Right ventricle myocardium superior (tissue), 1 donor: ENCODE data around the gene MBD5. TPM values are rescaled to one million over a fixed set of nuclear protein-coding genes. Genes with fewer than 3 reads are reported as not detected.

Experiments
- ATAC-seq: fragments of 200-7000 bp; cut with Tn5 transposase; one replicate; pipeline ENCODE4 v1.9.1; 2020; ENCODE audit warnings: mild to moderate bottlenecking; ENCODE audit not compliant: poor library complexity
- DNase-seq: peaks from one replicate; pipeline ENCODE4 v3.0.0-alpha.2; 2020
- intact Hi-C: fragments of 100-400 bp; cut with DNase I; formaldehyde crosslinking; loops from one replicate; pipeline ENCODE4 v1.11.2; 2022
- total RNA-seq: library from RNA; stranded (reverse); fragmentation: NEBNext Ultra II Directional; extraction: Animal tissue kit (Norgen Biotek cat#: 25700); gene quantifications from one replicate; pipeline ENCODE4 v1.2.1, GENCODE V29; 2021
- donor health status: DM: no; HTN: yes; CAD: no; lungs with severe emphysema.

Gene MBD5
- total RNA-seq, 1 donor from 2014 or later: 25.5 TPM

- ATAC-seq (no peak), DNase-seq (no peak)
- intact Hi-C loops: no loop called here
Measured at GRCh38 chr2:148067801-148068200, 46.9 kb downstream of the MBD5 start.

GRCh38 chr2:148071351-148071750 lies 50.5 kb downstream of the MBD5 start:
- intact Hi-C loops: no loop called here
- ATAC-seq: no peak
- no peak for DNase-seq

GRCh38 chr2:148096012-148096411 lies 75.1 kb downstream of the MBD5 start:
- no peak for ATAC-seq
- no peak for DNase-seq
- intact Hi-C loops: no loop called here

GRCh38 chr2:148102641-148103040 lies 81.8 kb downstream of the MBD5 start:
- DNase-seq: no peak
- intact Hi-C loops: no loop called here
- ATAC-seq: no peak

- DNase-seq (no peak), ATAC-seq (no peak)
- intact Hi-C loops: no loop called here
Measured at GRCh38 chr2:148103946-148104345, 83.1 kb downstream of the MBD5 start.

GRCh38 chr2:148106331-148106730 lies 85.4 kb downstream of the MBD5 start:
- ATAC-seq: no peak
- DNase-seq: no peak
- intact Hi-C loops: no loop called here

GRCh38 chr2:148108385-148108784 lies 87.5 kb downstream of the MBD5 start:
- intact Hi-C loops: no loop called here
- ATAC-seq (no peak), DNase-seq (no peak)

GRCh38 chr2:148110184-148110583 lies 89.3 kb downstream of the MBD5 start:
- intact Hi-C loops: no loop called here
- no peak for ATAC-seq
- DNase-seq: no peak

- no peak for ATAC-seq
- intact Hi-C loops: no loop called here
- no peak for DNase-seq
Measured at GRCh38 chr2:148122788-148123187, 101.9 kb downstream of the MBD5 start.

- intact Hi-C loops: no loop called here
- DNase-seq (no peak), ATAC-seq (no peak)
Measured at GRCh38 chr2:148124271-148124670, 103.4 kb downstream of the MBD5 start.

- no peak for ATAC-seq
- intact Hi-C loops: no loop called here
- DNase-seq: no peak
Measured at GRCh38 chr2:148130581-148130980, 109.7 kb downstream of the MBD5 start.

GRCh38 chr2:148132412-148132811 lies 111.5 kb downstream of the MBD5 start:
- DNase-seq (no peak), ATAC-seq (no peak)
- intact Hi-C loops: no loop called here

GRCh38 chr2:148135705-148136104 lies 114.8 kb downstream of the MBD5 start:
- ATAC-seq (no peak), DNase-seq (no peak)
- intact Hi-C loops: no loop called here

- intact Hi-C loops: no loop called here
- DNase-seq (no peak), ATAC-seq (no peak)
Measured at GRCh38 chr2:148136441-148136840, 115.5 kb downstream of the MBD5 start.

- ATAC-seq (no peak), DNase-seq (no peak)
- intact Hi-C loops: no loop called here
Measured at GRCh38 chr2:148161909-148162435, 141.1 kb downstream of the MBD5 start.

GRCh38 chr2:148162871-148163270 lies 142.0 kb downstream of the MBD5 start:
- DNase-seq (no peak), ATAC-seq (no peak)
- intact Hi-C loops: no loop called here

GRCh38 chr2:148165975-148166374 lies 145.1 kb downstream of the MBD5 start:
- DNase-seq (no peak), ATAC-seq (no peak)
- intact Hi-C loops: no loop called here

GRCh38 chr2:148167241-148167766 lies 146.4 kb downstream of the MBD5 start:
- no peak for ATAC-seq
- DNase-seq: no peak
- intact Hi-C loops: no loop called here

GRCh38 chr2:148167855-148168254 lies 147.0 kb downstream of the MBD5 start:
- intact Hi-C loops: no loop called here
- no peak for DNase-seq
- ATAC-seq: no peak

- DNase-seq (no peak), ATAC-seq (no peak)
- intact Hi-C loops: no loop called here
Measured at GRCh38 chr2:148172131-148172753, 151.4 kb downstream of the MBD5 start.

GRCh38 chr2:148173168-148173567 lies 152.3 kb downstream of the MBD5 start:
- DNase-seq (no peak), ATAC-seq (no peak)
- intact Hi-C loops: no loop called here
